Fibroblast of pulmonary artery (primary cell): ENCODE data around the gene PTK7.
"Not testable (repeated sequence)": the region's sequence is repeated elsewhere in the genome, so short reads cannot be mapped to it uniquely, and the experiment has no call there.

Experiments
- DNase-seq: peaks from one replicate; pipeline ENCODE4 v3.0.0-alpha.2; 2010; ENCODE audit warnings: low read depth
- H3K4me3 ChIP-seq: replicated peaks from 2 replicates; pipeline ENCODE4 v1.5.1; 2011; ENCODE audit warnings: low read depth, mild to moderate bottlenecking, control low read depth, low read length, moderate library complexity
- CTCF ChIP-seq: IDR thresholded peaks from 2 replicates; pipeline ENCODE4 v1.5.1; 2011; ENCODE audit warnings: mild to moderate bottlenecking, control low read depth, low read length, inconsistent platforms; ENCODE audit errors: missing control alignments

Gene PTK7

DNA sequence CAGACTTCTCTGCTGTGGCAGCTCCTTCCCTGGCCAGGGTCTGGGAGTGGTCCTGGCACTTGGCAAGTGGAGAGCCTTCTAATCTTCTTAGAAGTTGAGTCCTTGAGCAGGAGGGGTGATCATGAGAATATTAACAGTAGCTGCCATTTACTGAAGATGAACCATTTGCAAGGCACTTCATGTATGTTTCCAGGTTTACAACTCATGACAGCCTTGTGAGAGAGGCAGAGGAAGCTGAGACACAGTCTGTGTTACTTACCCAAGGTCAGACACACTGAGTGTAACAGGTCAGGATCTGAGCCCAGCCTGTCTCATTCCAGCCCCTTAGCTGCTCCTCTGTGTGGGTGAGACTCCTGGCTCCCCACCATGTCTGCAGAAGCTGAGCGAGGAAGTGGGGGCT lies 49.4 kb downstream of the PTK7 start:
- DNase-seq = no peak
- H3K4me3 ChIP-seq = no peak overlapping the region
- no peak for TF ChIP-seq CTCF

DNA sequence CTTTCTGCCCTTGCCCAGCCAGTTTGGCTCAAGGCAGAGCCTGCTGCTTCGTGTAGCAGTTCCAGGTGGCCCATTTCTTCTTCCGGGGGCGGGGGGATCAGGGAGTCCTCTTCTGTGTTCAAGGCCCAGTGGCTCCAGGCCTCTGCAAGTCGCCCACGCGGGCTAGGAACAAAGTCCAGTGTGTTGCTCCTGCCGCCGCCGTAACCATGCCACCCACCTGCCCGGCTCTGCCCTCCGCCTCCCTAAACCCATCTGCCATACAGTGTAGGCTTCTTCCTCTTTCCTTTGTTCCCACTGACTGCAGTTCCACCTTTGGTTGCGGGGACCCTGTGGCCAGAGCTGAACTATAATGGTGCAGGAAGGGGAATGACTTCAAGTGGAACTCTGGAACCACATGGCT lies 51.1 kb downstream of the PTK7 start:
- no peak for DNase-seq
- TF ChIP-seq CTCF = no peak
- no peak overlapping the region for H3K4me3 ChIP-seq

DNA sequence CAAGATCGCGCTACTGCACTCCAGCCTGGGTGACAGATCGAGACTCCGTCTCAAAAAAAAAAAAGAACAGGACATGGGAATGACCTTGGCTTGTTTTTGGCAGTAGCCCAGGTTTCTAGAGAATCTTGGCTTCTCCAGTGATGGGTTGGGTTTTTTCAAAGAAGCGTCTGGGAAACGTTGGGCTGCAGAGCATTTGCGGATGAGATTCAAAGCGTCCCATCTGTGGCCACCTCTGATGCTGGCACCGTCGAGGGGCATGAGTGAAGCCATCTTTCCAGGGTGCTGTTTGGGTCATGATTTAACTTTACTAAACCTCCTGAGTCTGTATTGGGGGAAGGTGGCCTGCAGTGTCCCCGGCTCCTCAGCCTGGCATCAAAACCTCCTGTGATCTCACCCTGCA lies 51.8 kb downstream of the PTK7 start:
- H3K4me3 ChIP-seq = no peak overlapping the region
- DNase-seq = peak; percentile 63
- TF ChIP-seq CTCF = no peak

GRCh38 chr6:43128926-43129325 lies 52.8 kb downstream of the PTK7 start:
- H3K4me3 ChIP-seq = no peak overlapping the region
- TF ChIP-seq CTCF = no peak
- no peak for DNase-seq

DNA sequence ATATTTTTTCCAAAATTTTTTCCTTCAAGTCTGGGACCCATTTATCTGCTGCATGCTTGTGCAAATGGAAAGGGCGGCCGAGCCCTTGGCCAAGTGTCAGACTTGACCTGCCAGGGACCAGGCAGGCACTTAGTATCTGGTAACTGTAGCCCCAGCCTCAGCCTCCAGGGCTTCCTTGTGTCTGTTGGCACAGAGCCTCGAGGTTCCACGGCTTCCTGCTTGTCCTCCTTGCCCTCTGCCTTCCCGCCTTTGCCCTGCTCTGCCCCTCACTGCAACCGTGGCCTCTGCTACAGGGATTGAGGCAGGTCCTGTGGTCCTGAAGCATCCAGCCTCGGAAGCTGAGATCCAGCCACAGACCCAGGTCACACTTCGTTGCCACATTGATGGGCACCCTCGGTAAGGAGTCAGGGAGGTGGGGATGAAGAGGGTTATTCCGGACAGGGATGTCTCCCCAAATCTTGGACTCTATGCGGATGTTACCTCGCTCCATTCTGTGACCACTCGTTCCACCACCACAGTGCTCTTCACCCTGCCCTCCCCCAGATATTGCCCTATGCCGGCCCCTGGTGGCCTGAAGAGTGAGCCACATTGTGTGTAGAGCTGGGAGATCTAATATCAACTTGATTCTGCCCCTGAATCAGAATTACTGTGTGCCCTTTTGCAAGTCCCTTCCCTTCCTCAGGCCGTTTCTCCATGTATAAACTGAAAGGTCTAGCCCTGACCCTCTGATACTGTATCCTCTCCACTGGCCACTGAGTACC lies 53.5 kb downstream of the PTK7 start:
- DNase-seq = peak; percentile 58
- TF ChIP-seq CTCF = peak; percentile 83
- H3K4me3 ChIP-seq = no peak overlapping the region

DNA sequence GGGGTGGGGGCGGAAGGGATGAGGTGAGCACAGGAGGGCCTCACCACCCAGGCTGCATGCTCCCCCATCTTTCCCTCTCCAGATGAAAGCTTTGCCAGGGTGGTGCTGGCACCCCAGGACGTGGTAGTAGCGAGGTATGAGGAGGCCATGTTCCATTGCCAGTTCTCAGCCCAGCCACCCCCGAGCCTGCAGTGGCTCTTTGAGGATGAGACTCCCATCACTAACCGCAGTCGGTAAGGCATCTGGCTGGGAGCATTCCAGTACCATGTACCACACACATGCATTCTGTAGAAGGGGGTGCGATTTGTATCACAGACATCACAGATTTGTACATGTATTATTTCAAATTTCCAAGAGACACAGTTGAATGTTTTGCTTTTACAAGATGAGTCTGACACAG lies 54.3 kb downstream of the PTK7 start:
- TF ChIP-seq CTCF = no peak
- no peak overlapping the region for H3K4me3 ChIP-seq
- DNase-seq = no peak

DNA sequence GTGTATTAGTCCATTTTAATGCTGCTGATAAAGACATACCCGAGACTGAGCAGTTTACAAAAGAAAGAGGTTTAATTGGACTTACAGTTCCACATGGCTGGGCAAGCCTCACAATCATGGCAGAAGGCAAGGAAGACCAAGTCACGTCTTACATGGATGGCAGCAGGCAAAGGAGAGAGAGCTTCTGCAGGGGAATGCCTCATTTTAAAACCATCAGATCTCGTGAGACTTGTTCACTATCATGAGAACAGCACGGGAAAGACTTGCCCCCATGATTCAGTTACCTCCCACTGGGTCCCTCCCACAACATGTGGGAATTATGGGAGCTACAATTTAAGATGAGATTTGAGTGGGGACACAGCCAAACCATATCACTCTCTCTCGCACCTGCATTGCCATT lies 55.3 kb downstream of the PTK7 start:
- not testable (repeated sequence) for DNase-seq, H3K4me3 ChIP-seq
